ENCODE data around the gene MYF5. TPM values are rescaled to one million over a fixed set of nuclear protein-coding genes. Genes with fewer than 3 reads are reported as not detected.

MYF5 gene
- total and polyA plus RNA-seq, 2 of the 13 experiments (the other 11 are each of a cell fraction or from before 2014, with no cell fraction given) = not detected

DNA sequence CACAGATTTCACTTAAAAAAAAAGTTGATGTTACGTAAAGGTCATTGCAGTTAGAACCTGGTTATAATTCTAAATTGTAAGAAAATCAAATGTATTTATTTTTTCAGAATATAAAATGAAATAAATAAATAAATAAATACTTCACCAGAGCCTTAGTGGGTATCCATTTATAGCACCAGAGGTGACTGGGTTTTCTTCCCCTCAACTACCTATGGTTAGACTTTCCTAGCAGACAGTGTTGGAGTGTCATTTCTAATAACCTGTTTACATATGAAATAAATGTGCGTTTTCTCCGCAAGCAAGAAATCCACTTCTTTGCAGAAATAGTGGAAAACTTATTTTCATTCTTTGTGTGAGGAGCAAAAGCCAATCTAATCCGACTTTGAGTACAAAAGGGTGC lies 3.3 kb upstream of the MYF5 start:
- intact Hi-C loops (cut with micrococcal nuclease; ENCODE audit: unreplicated experiment) (no loop called here), in situ Hi-C loops (cut with HindIII; ENCODE audit: extremely low pct_ligation_motif_present, low pct_unique_long_range_greater_than_20kb) (no loop called here)
- Histone ChIP-seq H3K27me3 (ENCODE audit: control insufficient read depth in 1 of 2, insufficient read depth in 2 of 2, low read length in 2 of 2) (peaks cover 0 to 3% of the 10 kb centered on the region in 2 experiments; a peak in 3 of 5 replicates), H3K79me2 (ENCODE audit: insufficient read depth, low read length) (no peaks in the 10 kb centered on the region), H4K20me1 (ENCODE audit: insufficient read depth, low read length) (no peaks in the 10 kb centered on the region), H3K4me3 (replicated peaks in 1 of 3; ENCODE audit: insufficient read depth in 1 of 3, low read depth in 2 of 3, low read length in 3 of 3) (no peak overlapping the region), H3K36me3 (replicated peaks in 1 of 2; ENCODE audit: control insufficient read depth in 1 of 2, insufficient read depth in 2 of 2, low read length in 2 of 2) (no peaks in the 10 kb centered on the region), H2AFZ (ENCODE audit: low read length) (no peak overlapping the region), H3K9me3 (ENCODE audit: low read length) (no peaks in the 10 kb centered on the region), H3K27ac (ENCODE audit: extremely low read length, insufficient read depth, low read length) (no peak overlapping the region), H3K4me2 (ENCODE audit: low read depth, low read length) (no peak overlapping the region), H3K4me1 (ENCODE audit: insufficient read depth, low read length) (no peaks in the 10 kb centered on the region), H3K9ac (ENCODE audit: insufficient read depth, low read depth, low read length) (no peak overlapping the region)
- ChIA-PET POLR2A (no interaction called here), CTCF (ENCODE audit: low intra/inter-chr PET ratio, low total read pairs) (no interaction called here)
- DNase-seq (ENCODE audit: low spot score) = no peak
- no TSS peak for BruUV-seq (replicated peaks)
- 44% methylated on average over 4 of the region's 4 CpGs for WGBS (ENCODE audit: low lambda C conversion rate)
- ATAC-seq = no peak
- no peak for FAIRE-seq
- TF ChIP-seq, protein P1, sequence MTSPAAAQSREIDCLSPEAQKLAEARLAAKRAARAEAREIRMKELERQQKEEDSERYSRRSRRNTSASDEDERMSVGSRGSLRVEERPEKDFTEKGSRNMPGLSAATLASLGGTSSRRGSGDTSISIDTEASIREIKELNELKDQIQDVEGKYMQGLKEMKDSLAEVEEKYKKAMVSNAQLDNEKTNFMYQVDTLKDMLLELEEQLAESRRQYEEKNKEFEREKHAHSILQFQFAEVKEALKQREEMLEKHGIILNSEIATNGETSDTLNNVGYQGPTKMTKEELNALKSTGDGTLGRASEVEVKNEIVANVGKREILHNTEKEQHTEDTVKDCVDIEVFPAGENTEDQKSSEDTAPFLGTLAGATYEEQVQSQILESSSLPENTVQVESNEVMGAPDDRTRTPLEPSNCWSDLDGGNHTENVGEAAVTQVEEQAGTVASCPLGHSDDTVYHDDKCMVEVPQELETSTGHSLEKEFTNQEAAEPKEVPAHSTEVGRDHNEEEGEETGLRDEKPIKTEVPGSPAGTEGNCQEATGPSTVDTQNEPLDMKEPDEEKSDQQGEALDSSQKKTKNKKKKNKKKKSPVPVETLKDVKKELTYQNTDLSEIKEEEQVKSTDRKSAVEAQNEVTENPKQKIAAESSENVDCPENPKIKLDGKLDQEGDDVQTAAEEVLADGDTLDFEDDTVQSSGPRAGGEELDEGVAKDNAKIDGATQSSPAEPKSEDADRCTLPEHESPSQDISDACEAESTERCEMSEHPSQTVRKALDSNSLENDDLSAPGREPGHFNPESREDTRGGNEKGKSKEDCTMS (CRISPR knock-in tag; conservative IDR thresholded peaks at IDR 0.05) = no peak
- TF ChIP-seq ATRX (CRISPR knock-in tag; IDR thresholded peaks at IDR 0.05; ENCODE audit: borderline replicate concordance) (no peak), POLR2AphosphoS2 (IDR thresholded peaks at IDR 0.05; ENCODE audit: low read depth, low read length) (no peak), ZNF724P (CRISPR knock-in tag; IDR thresholded peaks at IDR 0.05; ENCODE audit: borderline replicate concordance) (no peak), ZNF546 (CRISPR knock-in tag; conservative IDR thresholded peaks at IDR 0.05) (no peak), MIXL1 (CRISPR knock-in tag; IDR thresholded peaks at IDR 0.05) (no peak), FOXP1 (IDR thresholded peaks at IDR 0.05) (no peak), FOXP1 (CRISPR knock-in tag; IDR thresholded peaks at IDR 0.05) (no peak), MTF2 (CRISPR knock-in tag; IDR thresholded peaks at IDR 0.05; ENCODE audit: borderline replicate concordance) (no peak), ZNF263 (CRISPR knock-in tag; IDR thresholded peaks at IDR 0.05) (no peak), ZNF709 (CRISPR knock-in tag; IDR thresholded peaks at IDR 0.05) (no peak), ELF4 (CRISPR knock-in tag; IDR thresholded peaks at IDR 0.05; ENCODE audit: borderline replicate concordance) (no peak), EZH2 (conservative IDR thresholded peaks at IDR 0.05; ENCODE audit: low read depth, low read length) (no peak)
- TF ChIP-seq, protein P2, sequence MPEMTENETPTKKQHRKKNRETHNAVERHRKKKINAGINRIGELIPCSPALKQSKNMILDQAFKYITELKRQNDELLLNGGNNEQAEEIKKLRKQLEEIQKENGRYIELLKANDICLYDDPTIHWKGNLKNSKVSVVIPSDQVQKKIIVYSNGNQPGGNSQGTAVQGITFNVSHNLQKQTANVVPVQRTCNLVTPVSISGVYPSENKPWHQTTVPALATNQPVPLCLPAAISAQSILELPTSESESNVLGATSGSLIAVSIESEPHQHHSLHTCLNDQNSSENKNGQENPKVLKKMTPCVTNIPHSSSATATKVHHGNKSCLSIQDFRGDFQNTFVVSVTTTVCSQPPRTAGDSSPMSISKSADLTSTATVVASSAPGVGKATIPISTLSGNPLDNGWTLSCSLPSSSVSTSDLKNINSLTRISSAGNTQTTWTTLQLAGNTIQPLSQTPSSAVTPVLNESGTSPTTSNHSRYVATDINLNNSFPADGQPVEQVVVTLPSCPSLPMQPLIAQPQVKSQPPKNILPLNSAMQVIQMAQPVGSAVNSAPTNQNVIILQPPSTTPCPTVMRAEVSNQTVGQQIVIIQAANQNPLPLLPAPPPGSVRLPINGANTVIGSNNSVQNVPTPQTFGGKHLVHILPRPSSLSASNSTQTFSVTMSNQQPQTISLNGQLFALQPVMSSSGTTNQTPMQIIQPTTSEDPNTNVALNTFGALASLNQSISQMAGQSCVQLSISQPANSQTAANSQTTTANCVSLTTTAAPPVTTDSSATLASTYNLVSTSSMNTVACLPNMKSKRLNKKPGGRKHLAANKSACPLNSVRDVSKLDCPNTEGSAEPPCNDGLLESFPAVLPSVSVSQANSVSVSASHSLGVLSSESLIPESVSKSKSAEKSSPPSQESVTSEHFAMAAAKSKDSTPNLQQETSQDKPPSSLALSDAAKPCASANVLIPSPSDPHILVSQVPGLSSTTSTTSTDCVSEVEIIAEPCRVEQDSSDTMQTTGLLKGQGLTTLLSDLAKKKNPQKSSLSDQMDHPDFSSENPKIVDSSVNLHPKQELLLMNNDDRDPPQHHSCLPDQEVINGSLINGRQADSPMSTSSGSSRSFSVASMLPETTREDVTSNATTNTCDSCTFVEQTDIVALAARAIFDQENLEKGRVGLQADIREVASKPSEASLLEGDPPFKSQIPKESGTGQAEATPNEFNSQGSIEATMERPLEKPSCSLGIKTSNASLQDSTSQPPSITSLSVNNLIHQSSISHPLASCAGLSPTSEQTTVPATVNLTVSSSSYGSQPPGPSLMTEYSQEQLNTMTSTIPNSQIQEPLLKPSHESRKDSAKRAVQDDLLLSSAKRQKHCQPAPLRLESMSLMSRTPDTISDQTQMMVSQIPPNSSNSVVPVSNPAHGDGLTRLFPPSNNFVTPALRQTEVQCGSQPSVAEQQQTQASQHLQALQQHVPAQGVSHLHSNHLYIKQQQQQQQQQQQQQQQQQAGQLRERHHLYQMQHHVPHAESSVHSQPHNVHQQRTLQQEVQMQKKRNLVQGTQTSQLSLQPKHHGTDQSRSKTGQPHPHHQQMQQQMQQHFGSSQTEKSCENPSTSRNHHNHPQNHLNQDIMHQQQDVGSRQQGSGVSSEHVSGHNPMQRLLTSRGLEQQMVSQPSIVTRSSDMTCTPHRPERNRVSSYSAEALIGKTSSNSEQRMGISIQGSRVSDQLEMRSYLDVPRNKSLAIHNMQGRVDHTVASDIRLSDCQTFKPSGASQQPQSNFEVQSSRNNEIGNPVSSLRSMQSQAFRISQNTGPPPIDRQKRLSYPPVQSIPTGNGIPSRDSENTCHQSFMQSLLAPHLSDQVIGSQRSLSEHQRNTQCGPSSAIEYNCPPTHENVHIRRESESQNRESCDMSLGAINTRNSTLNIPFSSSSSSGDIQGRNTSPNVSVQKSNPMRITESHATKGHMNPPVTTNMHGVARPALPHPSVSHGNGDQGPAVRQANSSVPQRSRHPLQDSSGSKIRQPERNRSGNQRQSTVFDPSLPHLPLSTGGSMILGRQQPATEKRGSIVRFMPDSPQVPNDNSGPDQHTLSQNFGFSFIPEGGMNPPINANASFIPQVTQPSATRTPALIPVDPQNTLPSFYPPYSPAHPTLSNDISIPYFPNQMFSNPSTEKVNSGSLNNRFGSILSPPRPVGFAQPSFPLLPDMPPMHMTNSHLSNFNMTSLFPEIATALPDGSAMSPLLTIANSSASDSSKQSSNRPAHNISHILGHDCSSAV (CRISPR knock-in tag; IDR thresholded peaks at IDR 0.05; ENCODE audit: borderline replicate concordance) = no peak
- TF ChIP-seq, protein P3, sequence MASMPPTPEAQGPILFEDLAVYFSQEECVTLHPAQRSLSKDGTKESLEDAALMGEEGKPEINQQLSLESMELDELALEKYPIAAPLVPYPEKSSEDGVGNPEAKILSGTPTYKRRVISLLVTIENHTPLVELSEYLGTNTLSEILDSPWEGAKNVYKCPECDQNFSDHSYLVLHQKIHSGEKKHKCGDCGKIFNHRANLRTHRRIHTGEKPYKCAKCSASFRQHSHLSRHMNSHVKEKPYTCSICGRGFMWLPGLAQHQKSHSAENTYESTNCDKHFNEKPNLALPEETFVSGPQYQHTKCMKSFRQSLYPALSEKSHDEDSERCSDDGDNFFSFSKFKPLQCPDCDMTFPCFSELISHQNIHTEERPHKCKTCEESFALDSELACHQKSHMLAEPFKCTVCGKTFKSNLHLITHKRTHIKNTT (CRISPR knock-in tag; IDR thresholded peaks at IDR 0.05) = no peak
